Measurements from ENCODE around the gene ANKRD17. TPM values are rescaled to one million over a fixed set of nuclear protein-coding genes. Genes with fewer than 3 reads are reported as not detected.
A peak's percentile ranks its signal among the peaks of the same experiment; 100 is the strongest.

The ANKRD17 gene
- total RNA-seq, 1 experiment from 2014 or later: 54.6 TPM

DNA sequence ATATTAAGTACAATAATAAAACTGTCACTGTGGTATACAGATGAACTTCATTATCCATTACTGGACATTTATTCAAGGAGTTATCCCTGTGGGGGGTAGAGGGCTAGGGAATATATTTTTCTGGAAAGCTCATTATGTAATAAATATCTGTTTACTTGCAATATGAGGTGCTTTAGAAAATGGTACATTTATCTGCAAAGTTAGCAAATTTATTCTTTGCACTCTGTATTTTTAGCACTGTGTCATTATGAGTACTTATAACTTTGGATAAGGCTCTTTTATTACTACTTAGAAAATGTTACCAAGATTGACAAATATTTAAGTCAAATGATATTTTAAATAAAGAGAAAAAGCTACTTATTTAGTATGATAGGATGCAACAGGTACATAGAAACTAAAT is 37.8 kb downstream of the ANKRD17 start:
- intact Hi-C loops (cut with micrococcal nuclease; ENCODE audit: unreplicated experiment): no loop called here
- no peak for TF ChIP-seq CTCF (IDR thresholded peaks at IDR 0.05; ENCODE audit: unreplicated experiment)
- Mint-ChIP-seq H3K27me3 (ENCODE audit: unreplicated experiment) (no peaks in the 10 kb centered on the region), H3K4me3 (ENCODE audit: low read depth, unreplicated experiment) (no peak overlapping the region), H3K4me1 (ENCODE audit: low read depth, unreplicated experiment) (no peaks in the 10 kb centered on the region), H3K36me3 (ENCODE audit: insufficient read depth, unreplicated experiment) (no peaks in the 10 kb centered on the region), H3K27ac (ENCODE audit: unreplicated experiment) (no peak overlapping the region), H3K9me3 (ENCODE audit: low read depth, unreplicated experiment) (no peaks in the 10 kb centered on the region)
- DNase-seq: no peak
- CTCF ChIA-PET: no interaction called here
- no TSS peak for BruUV-seq (replicated peaks)

- no peaks in the 10 kb centered on the region for H3K9me3 Mint-ChIP-seq (ENCODE audit: low read depth, unreplicated experiment)
- no peak for DNase-seq
- CTCF ChIA-PET: no interaction called here
These were observed 44.5 kb downstream of the ANKRD17 start for GRCh38 chr4:73213916-73214653.

DNA sequence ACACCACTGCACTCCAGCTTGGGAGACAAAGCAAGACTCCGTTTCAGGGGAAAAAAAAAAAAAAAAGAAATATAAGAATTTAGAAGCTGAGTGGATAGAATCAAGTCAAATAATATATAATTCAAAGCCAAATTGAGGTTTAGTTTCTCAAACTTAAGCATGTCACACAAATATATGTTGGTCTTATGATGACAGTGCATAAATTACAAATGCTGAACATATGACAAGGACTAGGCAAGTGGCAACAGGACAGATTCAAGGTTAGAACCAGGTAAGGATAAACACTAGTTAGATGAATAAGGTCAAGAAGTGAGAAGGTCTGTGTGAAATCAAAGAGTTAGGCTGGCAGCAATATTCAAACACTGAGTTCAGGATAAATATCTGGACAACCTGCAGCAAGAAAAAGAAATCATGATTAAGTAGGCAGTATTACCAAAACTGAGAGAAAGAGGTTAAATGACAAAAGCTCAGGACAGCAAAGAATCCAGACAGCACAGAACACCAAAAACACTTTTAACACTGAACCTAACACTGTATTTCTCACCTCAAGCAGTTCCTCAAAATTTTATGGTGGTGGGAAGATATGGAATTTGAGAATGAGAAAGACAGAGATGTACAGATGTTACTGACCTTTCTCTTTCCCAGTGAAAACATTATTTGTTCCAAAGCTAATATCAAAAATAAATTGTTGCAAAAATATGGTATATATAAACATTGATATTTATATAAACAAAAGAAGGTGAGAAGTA is 45.4 kb downstream of the ANKRD17 start:
- CTCF ChIA-PET: interaction anchor here (0.7 kb wide), 1 partner anchor 187 kb away, joined by 3 read pairs; no protein-coding TSS in a partner anchor
- Mint-ChIP-seq H3K9me3 (ENCODE audit: low read depth, unreplicated experiment) (no peaks in the 10 kb centered on the region), H3K4me1 (ENCODE audit: low read depth, unreplicated experiment) (peaks cover 16% of the 10 kb centered on the region), H3K36me3 (ENCODE audit: insufficient read depth, unreplicated experiment) (peaks cover 5% of the 10 kb centered on the region), H3K4me3 (ENCODE audit: low read depth, unreplicated experiment) (no peak overlapping the region), H3K27ac (ENCODE audit: unreplicated experiment) (peak overlapping the region; percentile 66), H3K27me3 (ENCODE audit: unreplicated experiment) (no peaks in the 10 kb centered on the region)
- intact Hi-C loops (cut with micrococcal nuclease; ENCODE audit: unreplicated experiment): no loop called here
- TF ChIP-seq CTCF (IDR thresholded peaks at IDR 0.05; ENCODE audit: unreplicated experiment): no peak
- no TSS peak for BruUV-seq (replicated peaks)
- DNase-seq: no peak

More at GRCh38 chr4:73213916-73214653, 44.5 kb downstream of the ANKRD17 start:
- no TSS peak for BruUV-seq (replicated peaks)
- no peak overlapping the region for H3K4me3 Mint-ChIP-seq (ENCODE audit: low read depth, unreplicated experiment)
- H3K4me1 Mint-ChIP-seq (ENCODE audit: low read depth, unreplicated experiment): peaks cover 16% of the 10 kb centered on the region
- H3K27ac Mint-ChIP-seq (ENCODE audit: unreplicated experiment): no peak overlapping the region
- no peak for TF ChIP-seq CTCF (IDR thresholded peaks at IDR 0.05; ENCODE audit: unreplicated experiment)
- H3K27me3 Mint-ChIP-seq (ENCODE audit: unreplicated experiment): no peaks in the 10 kb centered on the region
- peaks cover 5% of the 10 kb centered on the region for H3K36me3 Mint-ChIP-seq (ENCODE audit: insufficient read depth, unreplicated experiment)
- intact Hi-C loops (cut with micrococcal nuclease; ENCODE audit: unreplicated experiment): no loop called here

DNA sequence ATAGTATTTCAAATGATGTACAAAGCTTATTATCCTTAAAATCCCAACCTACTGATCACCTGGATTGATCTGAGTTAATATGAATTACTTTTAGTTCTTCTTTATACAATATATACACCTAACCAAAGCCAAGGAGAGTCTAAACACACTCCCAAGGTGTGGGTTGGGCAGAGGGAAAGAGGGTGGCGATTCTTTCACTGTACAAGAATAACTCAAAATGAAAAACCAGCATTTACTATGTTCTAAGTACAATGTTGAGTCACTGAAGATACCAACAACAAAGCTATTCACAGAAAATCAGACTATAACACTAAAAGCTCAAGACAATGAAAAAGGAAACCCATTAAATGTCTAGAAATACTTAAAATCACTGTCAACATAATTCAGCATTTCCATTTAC is 46.6 kb downstream of the ANKRD17 start:
- H3K9me3 Mint-ChIP-seq (ENCODE audit: low read depth, unreplicated experiment): no peaks in the 10 kb centered on the region
- no peak overlapping the region for H3K4me3 Mint-ChIP-seq (ENCODE audit: low read depth, unreplicated experiment)
- no peak for DNase-seq
- H3K36me3 Mint-ChIP-seq (ENCODE audit: insufficient read depth, unreplicated experiment): peaks cover 5% of the 10 kb centered on the region
- intact Hi-C loops (cut with micrococcal nuclease; ENCODE audit: unreplicated experiment): no loop called here
- CTCF ChIA-PET: no interaction called here
- H3K4me1 Mint-ChIP-seq (ENCODE audit: low read depth, unreplicated experiment): peaks cover 16% of the 10 kb centered on the region
- H3K27me3 Mint-ChIP-seq (ENCODE audit: unreplicated experiment): no peaks in the 10 kb centered on the region
- no peak for TF ChIP-seq CTCF (IDR thresholded peaks at IDR 0.05; ENCODE audit: unreplicated experiment)
- no TSS peak for BruUV-seq (replicated peaks)
- no peak overlapping the region for H3K27ac Mint-ChIP-seq (ENCODE audit: unreplicated experiment)
